WI38 (cell line): Measurements from ENCODE around the gene MRGPRG.

ENCODE experiments used
- H3K4me3 ChIP-seq: 2 replicates; pipeline ENCODE4 v1.5.1; 2011; ENCODE audit warnings: low read depth, mild to moderate bottlenecking, control low read depth, low read length
- TF ChIP-seq, protein P1 (sequence below): IDR thresholded peaks from 2 replicates; pipeline ENCODE4 v1.5.1; 2012; ENCODE audit warnings: low read depth, mild to moderate bottlenecking, control low read depth, low read length

MRGPRG gene

GRCh38 chr11:3232956-3233355 is 14.3 kb upstream of the MRGPRG start:
- H3K4me3 ChIP-seq: no peak overlapping the region
- TF ChIP-seq, protein P1, sequence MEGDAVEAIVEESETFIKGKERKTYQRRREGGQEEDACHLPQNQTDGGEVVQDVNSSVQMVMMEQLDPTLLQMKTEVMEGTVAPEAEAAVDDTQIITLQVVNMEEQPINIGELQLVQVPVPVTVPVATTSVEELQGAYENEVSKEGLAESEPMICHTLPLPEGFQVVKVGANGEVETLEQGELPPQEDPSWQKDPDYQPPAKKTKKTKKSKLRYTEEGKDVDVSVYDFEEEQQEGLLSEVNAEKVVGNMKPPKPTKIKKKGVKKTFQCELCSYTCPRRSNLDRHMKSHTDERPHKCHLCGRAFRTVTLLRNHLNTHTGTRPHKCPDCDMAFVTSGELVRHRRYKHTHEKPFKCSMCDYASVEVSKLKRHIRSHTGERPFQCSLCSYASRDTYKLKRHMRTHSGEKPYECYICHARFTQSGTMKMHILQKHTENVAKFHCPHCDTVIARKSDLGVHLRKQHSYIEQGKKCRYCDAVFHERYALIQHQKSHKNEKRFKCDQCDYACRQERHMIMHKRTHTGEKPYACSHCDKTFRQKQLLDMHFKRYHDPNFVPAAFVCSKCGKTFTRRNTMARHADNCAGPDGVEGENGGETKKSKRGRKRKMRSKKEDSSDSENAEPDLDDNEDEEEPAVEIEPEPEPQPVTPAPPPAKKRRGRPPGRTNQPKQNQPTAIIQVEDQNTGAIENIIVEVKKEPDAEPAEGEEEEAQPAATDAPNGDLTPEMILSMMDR: no peak

- no peak within 1 kb of the TSS for H3K4me3 ChIP-seq
- TF ChIP-seq, protein P1: no peak
These were observed 13.5 kb upstream of the MRGPRG start, which contains the start of gene MRGPRE for GRCh38 chr11:3231851-3232744. MRGPRE (minus strand) TSS chr11:3232417; CDS start chr11:3228799, 3,618 bp downstream.

DNA sequence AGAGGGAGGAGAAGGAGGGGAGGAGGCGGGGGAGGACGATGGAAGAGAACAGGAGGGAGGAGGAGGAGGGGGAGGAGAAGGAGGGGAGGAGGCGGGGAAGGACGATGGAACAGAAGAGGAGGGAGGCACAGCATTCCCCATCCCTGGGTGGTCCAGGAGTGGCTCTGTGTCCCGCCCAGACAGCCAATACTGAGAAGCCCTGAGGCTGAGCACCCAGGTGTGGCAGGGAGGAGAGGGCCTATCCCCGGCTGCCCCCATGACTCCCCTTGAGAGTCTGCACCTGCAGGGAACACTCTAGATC is 12.9 kb upstream of the MRGPRG start:
- TF ChIP-seq, protein P1: no peak
- no peak overlapping the region for H3K4me3 ChIP-seq

GRCh38 chr11:3230636-3231549 is 12.3 kb upstream of the MRGPRG start:
- H3K4me3 ChIP-seq: no peak overlapping the region
- TF ChIP-seq, protein P1: no peak

- no peak overlapping the region for H3K4me3 ChIP-seq
- TF ChIP-seq, protein P1: no peak
These were observed 11.3 kb upstream of the MRGPRG start for GRCh38 chr11:3229673-3230630.

DNA sequence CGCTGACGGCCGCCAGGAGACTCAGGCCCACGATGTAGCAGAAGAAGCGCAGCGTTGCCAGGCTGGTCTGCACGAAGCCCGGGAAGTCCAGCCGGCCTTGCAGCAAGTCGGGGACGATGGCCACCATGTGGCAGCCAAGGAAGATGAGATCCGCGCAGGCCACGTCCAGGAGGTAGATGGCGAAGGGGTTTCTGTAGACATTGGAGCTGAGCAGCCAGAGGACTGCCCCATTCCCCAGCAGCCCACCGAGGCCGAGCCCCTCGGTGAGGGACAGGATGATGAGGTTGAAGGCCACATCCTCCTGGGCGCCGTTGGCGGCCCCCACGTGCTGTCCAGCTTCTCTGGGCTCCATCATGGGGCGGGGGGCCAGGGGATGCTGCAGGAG is 9.8 kb upstream of the MRGPRG start:
- TF ChIP-seq, protein P1: no peak
- no peak overlapping the region for H3K4me3 ChIP-seq
